Loucy (cell line): ENCODE results near the gene MYO7B.

Experiments
- H2AFZ ChIP-seq: fragments of 200-600 bp; sonication (generic); 2 replicates; pipeline ENCODE4 v1.6.0; 2016; ENCODE audit warnings: antibody characterized with exemption, mild to moderate bottlenecking, low read length, moderate library complexity
- H3F3A ChIP-seq: fragments of 200-600 bp; 2 replicates; pipeline ENCODE4 v1.6.0; 2016; ENCODE audit warnings: antibody characterized with exemption, low read depth, mild to moderate bottlenecking
- H3K27me3 ChIP-seq: fragments of 200-600 bp; sonication (generic); 2 replicates; pipeline ENCODE4 v1.6.1; 2014; ENCODE audit warnings: low read length, mild to moderate bottlenecking; ENCODE audit not compliant: insufficient read depth, poor library complexity, severe bottlenecking
- H3K36me3 ChIP-seq: fragments of 200-600 bp; sonication (generic); 2 replicates; pipeline ENCODE4 v1.6.1; 2016; ENCODE audit warnings: low read length; ENCODE audit not compliant: insufficient read depth
- H3K4me1 ChIP-seq: fragments of 200-600 bp; sonication (generic); 2 replicates; pipeline ENCODE4 v1.5.1; 2014; ENCODE audit warnings: low read length, mild to moderate bottlenecking; ENCODE audit not compliant: insufficient read depth, poor library complexity, severe bottlenecking
- H3K4me2 ChIP-seq: fragments of 200-600 bp; sonication (generic); 2 replicates; pipeline ENCODE4 v1.6.0; 2014; ENCODE audit warnings: antibody characterized with exemption, low read length, low read depth, mild to moderate bottlenecking; ENCODE audit not compliant: poor library complexity, severe bottlenecking
- H3K4me3 ChIP-seq: fragments of 200-600 bp; sonication (generic); 2 replicates; pipeline ENCODE4 v1.5.1; 2014; ENCODE audit warnings: low read length, mild to moderate bottlenecking, mixed read lengths; ENCODE audit not compliant: poor library complexity, severe bottlenecking
- H3K79me2 ChIP-seq: fragments of 200-600 bp; sonication (generic); 2 replicates; pipeline ENCODE4 v1.6.1; 2014; ENCODE audit warnings: low read length; ENCODE audit not compliant: insufficient read depth
- H3K9ac ChIP-seq: fragments of 200-600 bp; sonication (generic); 2 replicates; pipeline ENCODE4 v1.6.0; 2014; ENCODE audit warnings: mild to moderate bottlenecking, low read depth, low read length, moderate library complexity; ENCODE audit not compliant: poor library complexity, severe bottlenecking
- H3K9me2 ChIP-seq: fragments of 200-600 bp; sonication (generic); replicated peaks from 2 replicates; pipeline ENCODE4 v1.6.1; 2016; ENCODE audit warnings: low read depth, low read length, mixed read lengths
- H3K9me3 ChIP-seq: fragments of 200-600 bp; sonication (generic); 2 replicates; pipeline ENCODE4 v1.6.1; 2014; ENCODE audit warnings: mild to moderate bottlenecking, antibody characterized with exemption, low read length, low read depth; ENCODE audit not compliant: insufficient read depth
- H4K20me1 ChIP-seq: fragments of 200-600 bp; sonication (generic); 2 replicates; pipeline ENCODE4 v1.6.0; 2014; ENCODE audit warnings: antibody characterized with exemption, low read length, mild to moderate bottlenecking; ENCODE audit not compliant: insufficient read depth, poor library complexity, severe bottlenecking
- EZH2phosphoT487 ChIP-seq: fragments of 200-600 bp; IDR thresholded peaks from 2 replicates; pipeline ENCODE4 v1.6.1; 2018; ENCODE audit warnings: antibody characterized with exemption, mild to moderate bottlenecking, moderate library complexity, borderline replicate concordance
- TF ChIP-seq, protein P1 (sequence below): fragments of 200-600 bp; sonication (generic); conservative IDR thresholded peaks from 2 replicates; pipeline ENCODE4 v1.5.1; 2014; ENCODE audit warnings: mild to moderate bottlenecking, antibody characterized with exemption, low read length

The MYO7B gene

DNA sequence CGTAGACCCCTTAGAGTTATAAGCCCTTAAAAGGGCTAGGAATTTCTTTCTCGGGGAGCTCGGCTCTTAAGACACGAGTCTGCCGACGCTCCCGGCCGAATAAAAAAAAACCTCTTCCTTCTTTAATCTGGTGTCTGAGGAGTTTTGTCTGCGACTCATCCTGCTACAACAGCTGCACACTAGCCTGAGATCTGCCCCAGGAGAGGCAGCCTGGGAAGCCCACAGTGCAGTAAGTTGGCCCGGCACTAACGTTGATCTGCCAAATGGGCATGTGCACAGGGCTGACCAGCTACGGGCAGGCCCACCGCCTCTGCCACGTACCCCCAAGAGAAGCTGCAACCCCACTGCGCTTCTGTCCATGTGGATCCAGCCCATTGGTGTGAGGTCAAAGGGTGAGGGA lies 148.3 kb downstream of the MYO7B start:
- no peak overlapping the region for H2AFZ ChIP-seq

DNA sequence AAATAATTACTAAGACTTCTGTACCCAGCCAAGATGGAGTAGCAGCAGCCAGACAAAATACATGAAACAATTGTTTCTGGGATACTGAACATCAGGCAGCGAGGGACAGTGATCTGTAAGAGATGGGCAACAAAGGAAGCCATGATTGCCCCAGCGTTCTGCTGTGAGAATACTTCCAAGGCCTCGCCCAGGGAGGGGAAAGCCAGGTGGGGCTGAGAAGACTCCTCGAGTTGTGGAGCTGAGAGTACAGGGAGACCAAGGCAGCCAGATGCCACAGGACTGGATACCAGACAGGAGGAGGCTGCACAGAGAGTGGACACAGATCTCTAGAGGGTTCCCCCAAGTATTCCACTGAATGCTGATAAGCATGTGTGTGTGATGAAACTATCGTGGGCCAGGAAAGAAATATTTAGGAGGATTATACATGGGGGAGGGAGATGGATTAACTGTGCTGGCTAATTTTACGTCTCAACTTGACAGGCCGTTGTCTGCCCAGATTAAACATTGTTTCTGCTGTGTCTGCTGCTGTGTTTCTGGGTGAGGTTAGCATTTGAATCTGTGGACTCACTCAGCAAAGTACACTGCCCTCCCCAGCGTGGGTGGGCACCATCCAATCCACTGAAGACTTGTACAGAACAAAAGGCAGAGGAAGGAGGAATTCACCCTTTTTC lies 150.1 kb downstream of the MYO7B start:
- no peaks in the 10 kb centered on the region for H3K9me2 ChIP-seq
- no peak overlapping the region for H3K9ac ChIP-seq
- H3K4me3 ChIP-seq = no peak overlapping the region
- no peak overlapping the region for H3K4me2 ChIP-seq
- no peak overlapping the region for H2AFZ ChIP-seq
- H3F3A ChIP-seq = no peaks in the 10 kb centered on the region
- TF ChIP-seq, protein P1, sequence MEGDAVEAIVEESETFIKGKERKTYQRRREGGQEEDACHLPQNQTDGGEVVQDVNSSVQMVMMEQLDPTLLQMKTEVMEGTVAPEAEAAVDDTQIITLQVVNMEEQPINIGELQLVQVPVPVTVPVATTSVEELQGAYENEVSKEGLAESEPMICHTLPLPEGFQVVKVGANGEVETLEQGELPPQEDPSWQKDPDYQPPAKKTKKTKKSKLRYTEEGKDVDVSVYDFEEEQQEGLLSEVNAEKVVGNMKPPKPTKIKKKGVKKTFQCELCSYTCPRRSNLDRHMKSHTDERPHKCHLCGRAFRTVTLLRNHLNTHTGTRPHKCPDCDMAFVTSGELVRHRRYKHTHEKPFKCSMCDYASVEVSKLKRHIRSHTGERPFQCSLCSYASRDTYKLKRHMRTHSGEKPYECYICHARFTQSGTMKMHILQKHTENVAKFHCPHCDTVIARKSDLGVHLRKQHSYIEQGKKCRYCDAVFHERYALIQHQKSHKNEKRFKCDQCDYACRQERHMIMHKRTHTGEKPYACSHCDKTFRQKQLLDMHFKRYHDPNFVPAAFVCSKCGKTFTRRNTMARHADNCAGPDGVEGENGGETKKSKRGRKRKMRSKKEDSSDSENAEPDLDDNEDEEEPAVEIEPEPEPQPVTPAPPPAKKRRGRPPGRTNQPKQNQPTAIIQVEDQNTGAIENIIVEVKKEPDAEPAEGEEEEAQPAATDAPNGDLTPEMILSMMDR = no peak
- TF ChIP-seq EZH2phosphoT487 = no peak
- no peaks in the 10 kb centered on the region for H3K4me1 ChIP-seq
- no peaks in the 10 kb centered on the region for H3K79me2 ChIP-seq
- H3K27me3 ChIP-seq = no peaks in the 10 kb centered on the region
- H3K9me3 ChIP-seq = peaks cover 14% of the 10 kb centered on the region; the same call in 1 of the 2 replicates
- H4K20me1 ChIP-seq = no peaks in the 10 kb centered on the region
- H3K36me3 ChIP-seq = no peaks in the 10 kb centered on the region

More for the DNA sequence above, 148.3 kb downstream of the MYO7B start:
- Histone ChIP-seq H3K9me2 (no peaks in the 10 kb centered on the region), H3K27me3 (no peaks in the 10 kb centered on the region), H3F3A (no peaks in the 10 kb centered on the region), H3K9ac (no peak overlapping the region), H4K20me1 (no peaks in the 10 kb centered on the region), H3K36me3 (no peaks in the 10 kb centered on the region), H3K4me2 (no peak overlapping the region), H3K4me3 (no peak overlapping the region), H3K9me3 (peaks cover 2% of the 10 kb centered on the region; the same call in 1 of the 2 replicates), H3K4me1 (no peaks in the 10 kb centered on the region), H3K79me2 (no peaks in the 10 kb centered on the region)
- no peak for TF ChIP-seq EZH2phosphoT487
- TF ChIP-seq, protein P1 = no peak
